Dendritic cell treated with granulocyte-macrophage colony-stimulating factor and Interleukin-4, amounts not matched to agents 40 ng/mL and 50 ng/mL, for 4 days (primary cell): ENCODE data around the gene KIF4B.
"Not testable (repeated sequence)": the region's sequence is repeated elsewhere in the genome, so short reads cannot be mapped to it uniquely, and the experiment has no call there.

Experiments
- H3K27ac Mint-ChIP-seq: one replicate; pipeline ENCODE4 v1.8.0; 2022; ENCODE audit warnings: mild to moderate bottlenecking, mixed read lengths
- H3K27me3 Mint-ChIP-seq: one replicate; pipeline ENCODE4 v1.8.0; 2022; ENCODE audit warnings: mild to moderate bottlenecking, mixed read lengths
- H3K36me3 Mint-ChIP-seq: one replicate; pipeline ENCODE4 v1.8.0; 2022; ENCODE audit warnings: low read depth, mixed read lengths
- H3K4me1 Mint-ChIP-seq: one replicate; pipeline ENCODE4 v1.8.0; 2022; ENCODE audit warnings: low read depth, mixed read lengths
- H3K4me3 Mint-ChIP-seq: one replicate; pipeline ENCODE4 v1.8.0; 2022; ENCODE audit warnings: mild to moderate bottlenecking, moderate library complexity, mixed read lengths
- H3K9me3 Mint-ChIP-seq: one replicate; pipeline ENCODE4 v1.8.0; 2022; ENCODE audit warnings: mixed read lengths
- intact Hi-C: fragments of 100-400 bp; cut with micrococcal nuclease; formaldehyde crosslinking; loops from one replicate; pipeline ENCODE4 v1.15.0; 2022

The KIF4B gene

GRCh38 chr5:155013526-155013925 lies at the start of gene KIF4B:
Gene KIF4B (plus strand): TSS chr5:155013755. CDS start chr5:155013860, 105 bp downstream.
- Mint-ChIP-seq H3K27ac (no peak within 1 kb of the TSS), H3K4me1 (no peaks in the 10 kb centered on the region), H3K36me3 (no peaks in the 10 kb centered on the region), H3K27me3 (peaks cover 12% of the 10 kb centered on the region), H3K9me3 (no peaks in the 10 kb centered on the region), H3K4me3 (no peak within 1 kb of the TSS)
- intact Hi-C loops, result no loop called here

- Mint-ChIP-seq H3K4me3 (no peak overlapping the region), H3K27me3 (no peaks in the 10 kb centered on the region), H3K27ac (peak overlapping the region; percentile 18), H3K36me3 (peaks cover 50% of the 10 kb centered on the region), H3K9me3 (no peaks in the 10 kb centered on the region), H3K4me1 (peaks cover 18% of the 10 kb centered on the region)
- intact Hi-C loops, result no loop called here
Observed at GRCh38 chr5:154966081-154966841, 47.3 kb upstream of the KIF4B start.

- Mint-ChIP-seq H3K4me3 (no peak overlapping the region), H3K4me1 (peaks cover 18% of the 10 kb centered on the region), H3K9me3 (no peaks in the 10 kb centered on the region), H3K27ac (peak overlapping the region; percentile 18), H3K27me3 (no peaks in the 10 kb centered on the region), H3K36me3 (peaks cover 50% of the 10 kb centered on the region)
- intact Hi-C loops, result no loop called here
Observed at GRCh38 chr5:154966874-154967273, 46.7 kb upstream of the KIF4B start.

- intact Hi-C loops, result no loop called here
- peaks cover 50% of the 10 kb centered on the region for H3K36me3 Mint-ChIP-seq
- peaks cover 18% of the 10 kb centered on the region for H3K4me1 Mint-ChIP-seq
- H3K9me3 Mint-ChIP-seq, result no peaks in the 10 kb centered on the region
- no peaks in the 10 kb centered on the region for H3K27me3 Mint-ChIP-seq
- no peak overlapping the region for H3K27ac Mint-ChIP-seq
- H3K4me3 Mint-ChIP-seq, result no peak overlapping the region
Observed at GRCh38 chr5:154967421-154968024, 46.0 kb upstream of the KIF4B start.

- peaks cover 18% of the 10 kb centered on the region for H3K4me1 Mint-ChIP-seq
- no peaks in the 10 kb centered on the region for H3K27me3 Mint-ChIP-seq
- no peak overlapping the region for H3K4me3 Mint-ChIP-seq
- no peaks in the 10 kb centered on the region for H3K9me3 Mint-ChIP-seq
- no peak overlapping the region for H3K27ac Mint-ChIP-seq
- H3K36me3 Mint-ChIP-seq, result peaks cover 44% of the 10 kb centered on the region
- intact Hi-C loops, result no loop called here
Observed at GRCh38 chr5:154968953-154969352, 44.6 kb upstream of the KIF4B start.

- intact Hi-C loops, result no loop called here
- no peak overlapping the region for H3K27ac Mint-ChIP-seq
Observed at GRCh38 chr5:154970759-154971158, 42.8 kb upstream of the KIF4B start.

GRCh38 chr5:154971501-154971900 lies 42.1 kb upstream of the KIF4B start:
- no peak overlapping the region for H3K27ac Mint-ChIP-seq
- no peaks in the 10 kb centered on the region for H3K27me3 Mint-ChIP-seq
- H3K4me3 Mint-ChIP-seq, result no peak overlapping the region
- intact Hi-C loops, result no loop called here
- no peaks in the 10 kb centered on the region for H3K9me3 Mint-ChIP-seq
- H3K4me1 Mint-ChIP-seq, result peaks cover 13% of the 10 kb centered on the region
- peaks cover 19% of the 10 kb centered on the region for H3K36me3 Mint-ChIP-seq

More at GRCh38 chr5:154970759-154971158, 42.8 kb upstream of the KIF4B start:
- H3K4me3 Mint-ChIP-seq, result no peak overlapping the region
- peaks cover 27% of the 10 kb centered on the region for H3K36me3 Mint-ChIP-seq
- H3K27me3 Mint-ChIP-seq, result no peaks in the 10 kb centered on the region
- no peaks in the 10 kb centered on the region for H3K9me3 Mint-ChIP-seq
- peaks cover 18% of the 10 kb centered on the region for H3K4me1 Mint-ChIP-seq

GRCh38 chr5:154972476-154973080 lies 41.0 kb upstream of the KIF4B start:
- Mint-ChIP-seq H3K27ac (no peak overlapping the region), H3K27me3 (no peaks in the 10 kb centered on the region), H3K9me3 (no peaks in the 10 kb centered on the region), H3K4me1 (peaks cover 23% of the 10 kb centered on the region), H3K36me3 (peaks cover 12% of the 10 kb centered on the region), H3K4me3 (no peak overlapping the region)
- intact Hi-C loops, result loop anchor here (2.0 kb wide), 1 partner anchor 32 kb away; no protein-coding TSS in a partner anchor

GRCh38 chr5:154976082-154976481 lies 37.5 kb upstream of the KIF4B start:
- H3K4me1 Mint-ChIP-seq, result peaks cover 13% of the 10 kb centered on the region
- H3K36me3 Mint-ChIP-seq, H3K4me3 Mint-ChIP-seq, H3K27me3 Mint-ChIP-seq, intact Hi-C loops, H3K9me3 Mint-ChIP-seq, H3K27ac Mint-ChIP-seq: not testable (repeated sequence)

GRCh38 chr5:154977409-154977808 lies 36.1 kb upstream of the KIF4B start:
- H3K27ac Mint-ChIP-seq, result no peak overlapping the region
- no peak overlapping the region for H3K4me3 Mint-ChIP-seq
- no peaks in the 10 kb centered on the region for H3K9me3 Mint-ChIP-seq
- intact Hi-C loops, result no loop called here
- H3K27me3 Mint-ChIP-seq, result no peaks in the 10 kb centered on the region
- no peaks in the 10 kb centered on the region for H3K36me3 Mint-ChIP-seq
- peaks cover 13% of the 10 kb centered on the region for H3K4me1 Mint-ChIP-seq

- H3K27ac Mint-ChIP-seq, H3K27me3 Mint-ChIP-seq, H3K36me3 Mint-ChIP-seq, intact Hi-C loops, H3K9me3 Mint-ChIP-seq, H3K4me3 Mint-ChIP-seq: not testable (repeated sequence)
- peaks cover 13% of the 10 kb centered on the region for H3K4me1 Mint-ChIP-seq
Observed at GRCh38 chr5:154978294-154978693, 35.3 kb upstream of the KIF4B start.

GRCh38 chr5:154984946-154985516 lies 28.5 kb upstream of the KIF4B start:
- Mint-ChIP-seq H3K27ac (no peak overlapping the region), H3K4me1 (no peaks in the 10 kb centered on the region)
- intact Hi-C loops, result no loop called here

GRCh38 chr5:154986151-154986550 lies 27.4 kb upstream of the KIF4B start:
- H3K4me1 Mint-ChIP-seq, result peaks cover 5% of the 10 kb centered on the region
- intact Hi-C loops, result no loop called here
- no peaks in the 10 kb centered on the region for H3K9me3 Mint-ChIP-seq
- no peak overlapping the region for H3K27ac Mint-ChIP-seq
- H3K27me3 Mint-ChIP-seq, result peaks cover 14% of the 10 kb centered on the region
- H3K36me3 Mint-ChIP-seq, result no peaks in the 10 kb centered on the region
- no peak overlapping the region for H3K4me3 Mint-ChIP-seq

More at GRCh38 chr5:154984946-154985516, 28.5 kb upstream of the KIF4B start:
- H3K9me3 Mint-ChIP-seq, result no peaks in the 10 kb centered on the region
- H3K27me3 Mint-ChIP-seq, result peaks cover 11% of the 10 kb centered on the region
- no peaks in the 10 kb centered on the region for H3K36me3 Mint-ChIP-seq
- H3K4me3 Mint-ChIP-seq, result no peak overlapping the region

- H3K4me1 Mint-ChIP-seq, result peaks cover 5% of the 10 kb centered on the region
- no peak overlapping the region for H3K4me3 Mint-ChIP-seq
- H3K27me3 Mint-ChIP-seq, result peaks cover 12% of the 10 kb centered on the region
- intact Hi-C loops, result no loop called here
- no peak overlapping the region for H3K27ac Mint-ChIP-seq
- no peaks in the 10 kb centered on the region for H3K36me3 Mint-ChIP-seq
- no peaks in the 10 kb centered on the region for H3K9me3 Mint-ChIP-seq
Observed at GRCh38 chr5:154989626-154990025, 23.9 kb upstream of the KIF4B start.
